Small intestine (tissue), 16 donors: ENCODE results near the gene CATSPER4. TPM values are rescaled to one million over a fixed set of nuclear protein-coding genes. Genes with fewer than 3 reads are reported as not detected.

Source experiments
- DNase-seq, 2 donors: peaks; one replicate each; pipeline versions ENCODE4 v3.0.0 to v3.0.0-alpha.2; 2013
- FAIRE-seq: peaks from 2 replicates; lab custom pipeline; 2012; peaks lifted over from hg19 to GRCh38; lab: Jason Lieb, UNC
- H3K27ac ChIP-seq, 3 donors: one replicate each; pipeline ENCODE4 v1.5.1; 2013; ENCODE audit warnings: low read length in 2 of 3, mild to moderate bottlenecking in 2 of 3, control low read depth in 1 of 3, inconsistent platforms in 1 of 3, low read depth in 1 of 3, moderate library complexity in 1 of 3
- H3K27me3 ChIP-seq, 3 donors: one replicate each; pipeline ENCODE4 v1.6.1; 2013; ENCODE audit warnings: low read length in 3 of 3, inconsistent platforms in 1 of 3; ENCODE audit not compliant: control insufficient read depth in 3 of 3, insufficient read depth in 3 of 3
- H3K36me3 ChIP-seq, 3 donors: one replicate each; pipeline ENCODE4 v1.6.1; 2013; ENCODE audit warnings: low read length in 3 of 3, inconsistent platforms in 1 of 3, low read depth in 1 of 3, mild to moderate bottlenecking in 1 of 3, moderate library complexity in 1 of 3; ENCODE audit not compliant: control insufficient read depth in 3 of 3, insufficient read depth in 2 of 3
- H3K4me1 ChIP-seq, 3 donors: one replicate each; pipeline ENCODE4 v1.6.1; 2013; ENCODE audit warnings: low read length in 2 of 3, inconsistent platforms in 1 of 3, low read depth in 1 of 3, mild to moderate bottlenecking in 1 of 3, moderate library complexity in 1 of 3; ENCODE audit not compliant: control insufficient read depth in 3 of 3, insufficient read depth in 2 of 3
- H3K4me3 ChIP-seq, 3 donors: one replicate each; pipeline ENCODE4 v1.5.1; 2013; ENCODE audit warnings: low read length in 3 of 3, control low read depth in 1 of 3, inconsistent platforms in 1 of 3, low read depth in 1 of 3, mild to moderate bottlenecking in 1 of 3, moderate library complexity in 1 of 3
- H3K9me3 ChIP-seq, 2 donors: one replicate each; pipeline ENCODE4 v1.6.1; 2013; ENCODE audit warnings: low read depth in 1 of 2, low read length in 1 of 2; ENCODE audit not compliant: control insufficient read depth in 2 of 2, insufficient read depth in 1 of 2
- WGBS, 3 donors: extraction: QIAGEN DNeasy Blood & Tissue Kit; methylation state at CpG; one replicate each; pipeline ENCODE4 v1.1.7; 2013; 5-methylcytosine and 5-hydroxymethylcytosine counted together
- long read RNA-seq, 10 donors: transcript quantifications; one replicate each; lab custom pipeline, GENCODE V29; 2026
- polyA plus RNA-seq, 4 donors: library from polyadenylated mRNA; stranded (reverse) in 3 of 4; unstranded in 1 of 4; fragments of 200-250 nt in 3 of 4; fragments of 120-200 nt in 1 of 4; gene quantifications; one replicate each; pipeline versions ENCODE4 v1.2.1 to v1.2.3, GENCODE V29; 2013
- donor health status: healthy with polysubstance abuse.
- donor health status: control.
- donor health status: control.
- donor health status: Bipolar disorder and iron deficiency.
- donor health status: healthy.

CATSPER4 gene
- under 1 TPM in 1 of 4 donors, not detected in 3; 0.09 TPM for polyA plus RNA-seq
- long read RNA-seq, donor 1, result 0 reads
- long read RNA-seq, donor 2, result 0 reads
- long read RNA-seq, donor 3, result 0 reads
- long read RNA-seq, donor 4, result 0 reads
- long read RNA-seq, donor 5, result 0 reads
- long read RNA-seq, donor 6, result 0 reads
- long read RNA-seq, donor 7, result 0 reads
- long read RNA-seq, donor 8, result 0 reads
- long read RNA-seq, donor 9, result 0 reads
- long read RNA-seq, donor 10, result 0 reads

DNA sequence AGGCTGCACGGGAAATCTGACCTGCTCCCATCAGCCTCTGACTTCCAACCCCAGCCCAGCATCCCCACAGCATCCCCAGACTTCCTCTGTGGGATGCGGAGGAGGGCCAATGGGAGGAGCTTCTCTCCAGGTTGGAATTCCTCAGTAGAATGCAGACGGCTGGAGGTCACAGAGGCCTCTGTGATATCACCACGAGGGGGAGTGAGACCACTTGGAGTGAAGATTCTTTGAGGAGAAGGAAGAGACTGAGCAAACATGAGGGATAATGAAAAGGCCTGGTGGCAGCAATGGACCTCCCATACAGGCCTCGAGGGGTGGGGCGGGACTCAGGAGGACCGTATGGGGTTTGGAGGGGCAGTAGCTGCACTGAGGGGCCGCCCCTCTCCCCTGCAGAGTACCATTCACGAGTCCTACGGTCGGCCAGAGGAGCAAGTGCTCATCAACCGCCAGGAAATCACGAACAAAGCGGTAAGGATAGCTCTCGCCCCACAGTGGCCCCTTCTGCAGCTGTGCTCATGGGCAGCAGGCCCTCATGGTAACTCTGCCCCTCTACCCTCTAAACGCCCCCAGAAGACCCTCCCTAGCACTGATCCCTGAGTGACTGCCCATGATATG lies at the start of gene CATSPER4:
Gene CATSPER4, plus strand, starts transcription at position 230 of the 615 bp plus-strand sequence. Its CDS starts 26 bp downstream, at position 256.
- no peaks in the 10 kb centered on the region for H3K9me3 ChIP-seq
- H3K27me3 ChIP-seq, result no peaks in the 10 kb centered on the region
- peaks cover 2 to 45% (median 8%) of the 10 kb centered on the region in 3 donors for H3K36me3 ChIP-seq
- WGBS, 3 donors, result 52 to 64% (median 58%) methylated on average over 16 of the region's 16 CpGs
- no peak for FAIRE-seq
- H3K27ac ChIP-seq, result no peak within 1 kb of the TSS
- H3K4me1 ChIP-seq, result no peaks in the 10 kb centered on the region
- DNase-seq, result peak; percentile 10 to 39
- no peak within 1 kb of the TSS for H3K4me3 ChIP-seq

DNA sequence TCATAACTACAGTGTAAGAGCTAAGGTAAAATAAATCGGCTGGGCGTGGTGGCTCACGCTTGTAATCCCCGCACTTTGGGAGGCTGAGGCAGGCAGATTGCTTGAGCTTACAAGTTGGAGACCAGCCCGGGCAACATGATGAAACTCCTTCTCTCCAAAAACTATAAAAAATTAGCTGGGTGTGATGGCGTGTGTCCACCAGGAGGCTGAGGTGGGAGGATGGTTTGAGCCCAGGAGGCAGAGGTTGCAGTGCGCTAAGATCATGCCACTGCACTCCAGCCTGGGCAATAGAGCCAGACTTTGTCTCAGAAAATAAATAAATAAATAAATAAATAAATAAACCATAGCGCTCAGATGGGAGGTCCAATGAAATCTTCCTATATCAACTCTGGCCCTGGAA lies 48.2 kb upstream of the CATSPER4 start:
- Histone ChIP-seq H3K9me3 (no peaks in the 10 kb centered on the region), H3K36me3 (no peaks in the 10 kb centered on the region), H3K27me3 (no peaks in the 10 kb centered on the region), H3K4me3 (no peak overlapping the region), H3K27ac (no peak overlapping the region), H3K4me1 (no peaks in the 10 kb centered on the region)
- FAIRE-seq, result no peak
- 89 to 92% (median 90%) methylated on average over 8 of the region's 8 CpGs for WGBS, 3 donors
- no peak for DNase-seq

DNA sequence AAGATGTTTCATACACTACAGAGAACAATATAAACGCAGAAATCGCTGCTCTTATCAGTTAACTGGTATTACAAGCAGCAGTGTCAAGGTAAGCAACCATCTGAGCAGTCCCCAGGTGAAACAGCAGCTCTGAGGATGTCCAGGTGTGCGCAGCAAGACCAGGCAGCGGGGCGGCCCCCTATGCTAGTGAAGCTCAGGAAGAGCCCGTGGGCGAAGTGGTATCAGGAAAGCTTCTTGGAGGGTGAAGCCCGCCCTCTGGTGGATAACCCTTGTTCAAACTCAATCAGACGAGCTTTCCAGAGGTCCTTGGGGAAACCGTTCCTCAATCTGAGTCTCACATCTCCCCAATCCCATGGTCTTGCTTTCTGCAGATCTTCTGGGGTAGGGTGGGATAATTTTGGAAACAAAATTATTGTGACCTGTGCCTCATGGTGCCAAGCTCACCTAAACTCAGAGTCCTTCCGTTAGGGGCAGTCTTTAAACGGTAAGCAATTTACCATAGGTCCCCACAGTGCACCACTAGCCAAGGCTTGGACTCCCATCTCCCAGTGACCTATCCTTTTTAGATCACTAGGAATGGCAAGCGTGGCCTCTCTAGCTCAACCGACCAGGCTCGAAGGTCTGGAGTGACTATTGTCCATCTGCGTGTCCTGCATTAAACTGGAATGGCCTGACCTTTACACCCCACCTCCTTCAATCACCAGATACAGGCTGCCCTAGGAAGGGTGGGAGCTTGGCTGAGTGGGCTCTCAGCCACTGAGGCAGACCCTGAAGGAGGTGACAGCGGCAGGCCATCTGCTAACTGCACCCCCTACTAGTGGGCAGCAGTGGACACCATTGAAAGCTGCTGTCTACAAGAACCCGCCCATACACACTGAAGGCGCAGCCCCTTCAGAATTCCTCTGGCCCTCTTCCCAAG lies 45.1 kb upstream of the CATSPER4 start:
- no peak for FAIRE-seq

DNA sequence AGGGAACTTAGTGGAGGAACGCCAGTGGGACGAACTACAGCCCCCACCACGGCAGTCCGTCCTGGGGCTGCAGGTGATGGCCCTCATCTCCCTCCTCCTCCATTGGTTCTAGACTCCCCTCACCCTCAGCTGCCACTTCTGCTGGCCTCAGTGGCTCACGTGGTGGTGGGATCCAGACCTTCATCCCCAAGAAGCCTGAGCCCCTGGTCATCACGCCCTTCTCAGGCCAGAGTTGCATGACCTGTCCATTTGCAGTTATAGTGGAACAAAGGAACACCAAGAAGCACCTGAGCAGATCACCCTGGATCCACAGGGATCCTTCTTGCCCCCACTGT lies 44.5 kb upstream of the CATSPER4 start:
- Histone ChIP-seq H3K27ac (no peak overlapping the region), H3K27me3 (no peaks in the 10 kb centered on the region), H3K4me1 (no peaks in the 10 kb centered on the region), H3K4me3 (no peak overlapping the region), H3K36me3 (no peaks in the 10 kb centered on the region), H3K9me3 (no peaks in the 10 kb centered on the region)
- no peak for FAIRE-seq
- DNase-seq, result no peak
- WGBS, 3 donors, result 26 to 50% (median 39%) methylated on average over 6 of the region's 6 CpGs

More for the DNA sequence above, 45.1 kb upstream of the CATSPER4 start:
- no peaks in the 10 kb centered on the region for H3K9me3 ChIP-seq
- no peak overlapping the region for H3K27ac ChIP-seq
- no peak overlapping the region for H3K4me3 ChIP-seq
- H3K36me3 ChIP-seq, result no peaks in the 10 kb centered on the region
- no peaks in the 10 kb centered on the region for H3K4me1 ChIP-seq
- peak; percentile 86 to 91 for DNase-seq
- WGBS, 3 donors, result 22 to 28% (median 25%) methylated on average over 19 of the region's 19 CpGs
- no peaks in the 10 kb centered on the region for H3K27me3 ChIP-seq

DNA sequence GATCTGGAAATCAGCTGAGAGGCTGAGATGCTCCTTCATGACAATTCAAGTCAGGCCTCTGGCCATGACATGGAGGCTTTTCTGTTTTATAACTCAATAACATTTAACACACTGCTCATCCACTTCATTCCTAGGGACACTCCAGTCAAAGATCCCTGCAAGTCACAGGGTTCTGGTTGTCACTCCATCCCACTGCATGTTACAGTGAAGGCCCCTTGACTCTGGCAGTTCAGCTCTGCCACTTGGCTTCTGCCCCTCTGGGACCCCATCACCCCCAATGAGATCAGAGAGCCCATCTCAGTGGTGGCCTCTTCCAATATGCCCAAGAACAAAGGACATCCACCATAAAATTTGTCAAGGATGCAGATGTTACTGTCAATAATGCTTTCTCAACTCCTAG lies 41.5 kb upstream of the CATSPER4 start:
- Histone ChIP-seq H3K4me3 (no peak overlapping the region), H3K4me1 (no peaks in the 10 kb centered on the region), H3K27me3 (peaks cover 0 to 3% (median 0%) of the 10 kb centered on the region in 3 donors), H3K36me3 (no peaks in the 10 kb centered on the region), H3K27ac (no peak overlapping the region), H3K9me3 (no peaks in the 10 kb centered on the region)
- DNase-seq (no peak), FAIRE-seq (no peak)

DNA sequence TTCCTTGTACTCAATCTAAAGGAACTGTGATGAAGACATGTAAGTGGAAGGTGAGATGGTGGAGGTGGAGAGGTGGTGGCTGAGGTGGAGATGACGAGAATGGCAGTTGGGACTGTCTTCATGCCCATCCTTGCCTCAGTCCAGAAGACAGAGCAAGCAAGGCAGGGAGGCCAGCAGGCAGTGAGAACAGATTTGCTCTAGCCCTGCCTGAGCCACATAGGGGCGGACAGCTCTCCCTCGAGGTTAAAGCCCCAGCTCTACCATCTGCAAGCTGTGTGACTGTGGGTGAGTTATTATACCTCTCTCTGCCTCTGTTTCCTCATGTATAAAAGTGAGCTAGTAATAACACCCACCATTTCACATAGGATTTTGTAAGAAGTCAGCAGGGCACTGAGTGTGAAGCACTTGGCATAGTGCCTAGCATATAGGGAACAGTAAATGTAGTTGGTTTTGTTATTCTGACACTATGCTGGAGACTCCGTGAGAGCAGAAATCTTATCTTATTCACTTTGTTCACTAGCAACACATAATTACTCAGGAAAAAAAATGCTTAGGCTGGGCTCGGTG lies 36.4 kb upstream of the CATSPER4 start:
- Histone ChIP-seq H3K4me1 (no peaks in the 10 kb centered on the region), H3K4me3 (no peak overlapping the region), H3K9me3 (no peaks in the 10 kb centered on the region), H3K27ac (no peak overlapping the region), H3K36me3 (no peaks in the 10 kb centered on the region), H3K27me3 (peaks cover 0 to 29% (median 6%) of the 10 kb centered on the region in 3 donors)
- FAIRE-seq, result no peak
- DNase-seq, result no peak
- WGBS, 3 donors, result 50 to 55% (median 53%) methylated on average over 5 of the region's 5 CpGs

DNA sequence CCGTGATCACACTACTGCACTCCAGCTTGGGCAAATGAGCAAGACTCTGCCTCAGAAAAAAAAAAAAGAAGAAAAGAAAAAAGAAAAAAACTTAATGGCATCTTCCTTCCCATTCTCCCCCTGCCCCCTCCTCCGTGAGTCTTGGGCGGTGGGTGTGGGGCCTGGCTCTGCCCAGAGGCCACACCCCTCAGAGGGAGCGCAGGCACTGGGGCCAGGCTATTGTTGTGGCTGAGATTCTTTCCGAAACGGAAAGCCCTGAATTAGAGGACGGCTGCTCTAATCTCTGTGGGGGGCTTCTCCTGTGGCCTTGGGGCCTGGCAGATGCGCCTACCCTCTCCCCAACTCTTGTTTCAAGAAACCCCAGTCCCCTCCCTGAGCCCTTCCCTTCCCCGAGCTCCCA lies 35.7 kb upstream of the CATSPER4 start:
- H3K36me3 ChIP-seq, result no peaks in the 10 kb centered on the region
- H3K9me3 ChIP-seq, result no peaks in the 10 kb centered on the region
- H3K27ac ChIP-seq, result no peak overlapping the region
- no peak for DNase-seq
- H3K4me1 ChIP-seq, result no peaks in the 10 kb centered on the region
- H3K4me3 ChIP-seq, result no peak overlapping the region
- FAIRE-seq, result no peak
- peaks cover 0 to 29% (median 6%) of the 10 kb centered on the region in 3 donors for H3K27me3 ChIP-seq
- 40 to 61% (median 48%) methylated on average over 8 to 9 of the region's 9 CpGs for WGBS, 3 donors
